Activated naive CD4-positive, alpha-beta T cell treated with anti-CD3 and anti-CD28 coated beads, Interleukin-2, amount 50 U/mL, for 16 hours (primary cell): ENCODE data around the gene SSX2IP.
A peak's percentile ranks its signal among the peaks of the same experiment; 100 is the strongest.
"Not testable (repeated sequence)": the region's sequence is repeated elsewhere in the genome, so short reads cannot be mapped to it uniquely, and the experiment has no call there.

Source experiments
- DNase-seq: peaks from one replicate; pipeline ENCODE4 v3.0.0-alpha.2; 2020

SSX2IP gene, protein sequence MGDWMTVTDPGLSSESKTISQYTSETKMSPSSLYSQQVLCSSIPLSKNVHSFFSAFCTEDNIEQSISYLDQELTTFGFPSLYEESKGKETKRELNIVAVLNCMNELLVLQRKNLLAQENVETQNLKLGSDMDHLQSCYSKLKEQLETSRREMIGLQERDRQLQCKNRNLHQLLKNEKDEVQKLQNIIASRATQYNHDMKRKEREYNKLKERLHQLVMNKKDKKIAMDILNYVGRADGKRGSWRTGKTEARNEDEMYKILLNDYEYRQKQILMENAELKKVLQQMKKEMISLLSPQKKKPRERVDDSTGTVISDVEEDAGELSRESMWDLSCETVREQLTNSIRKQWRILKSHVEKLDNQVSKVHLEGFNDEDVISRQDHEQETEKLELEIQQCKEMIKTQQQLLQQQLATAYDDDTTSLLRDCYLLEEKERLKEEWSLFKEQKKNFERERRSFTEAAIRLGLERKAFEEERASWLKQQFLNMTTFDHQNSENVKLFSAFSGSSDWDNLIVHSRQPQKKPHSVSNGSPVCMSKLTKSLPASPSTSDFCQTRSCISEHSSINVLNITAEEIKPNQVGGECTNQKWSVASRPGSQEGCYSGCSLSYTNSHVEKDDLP

DNA sequence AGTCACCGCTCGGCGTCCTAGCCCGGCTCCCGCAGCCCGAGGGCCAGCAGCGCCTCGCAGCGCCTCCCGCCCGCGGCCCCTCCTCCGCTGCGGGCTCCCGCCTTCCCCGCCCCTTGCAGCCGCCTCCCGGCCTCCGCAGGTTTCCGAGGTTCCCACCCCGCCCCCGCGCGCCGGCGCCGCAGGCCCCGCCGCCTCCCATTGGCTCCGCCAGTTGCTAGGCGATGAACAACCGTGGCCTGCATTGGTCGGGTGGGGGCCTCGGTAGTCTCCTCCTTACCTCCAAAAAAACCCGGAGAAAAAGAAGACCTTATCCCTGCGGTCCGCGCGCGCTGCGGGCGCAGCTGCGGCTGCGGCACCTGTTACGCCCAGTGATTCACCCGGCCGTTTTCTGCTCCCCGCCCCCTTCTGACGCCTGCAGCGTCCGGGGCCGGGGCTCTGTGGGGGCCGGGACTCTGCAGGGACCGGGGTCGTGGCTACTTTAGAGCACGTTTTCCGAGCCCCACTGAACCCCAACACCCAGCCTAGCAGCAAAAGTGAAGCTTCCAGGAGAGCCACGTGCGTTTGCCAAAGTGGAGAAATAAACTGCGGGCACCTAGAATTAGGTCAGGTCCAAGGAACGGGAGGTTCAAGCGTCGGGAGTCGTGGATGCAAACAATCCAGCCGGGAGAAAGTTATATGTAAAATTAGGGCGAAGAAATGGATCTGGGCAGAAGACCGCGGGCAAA is at the start of gene SSX2IP:
TSS of gene SSX2IP (minus strand) at position 65 of the 725 bp plus-strand sequence. CDS start 19,242 bp downstream, outside the sequence.
- peak; percentile 99 for DNase-seq

DNA sequence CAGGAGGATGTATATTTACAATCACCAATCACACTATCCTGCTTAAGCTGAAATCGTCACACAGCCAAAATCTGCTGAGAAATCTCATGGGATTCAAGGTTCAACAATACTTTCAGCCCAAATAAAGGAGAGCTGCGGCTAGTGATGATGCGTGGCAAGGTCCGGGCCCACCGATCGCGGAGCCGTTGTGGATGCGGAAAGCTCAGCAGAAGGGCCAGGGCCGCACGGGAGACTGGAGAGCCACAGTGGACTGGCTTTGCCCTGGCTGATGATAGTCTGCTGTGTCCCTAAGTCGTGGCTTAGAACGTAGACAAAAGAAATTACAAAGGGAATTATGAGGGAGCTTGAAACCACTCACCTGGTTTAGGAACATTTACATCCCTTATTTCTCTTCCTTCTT is 48.0 kb upstream of the SSX2IP start:
- DNase-seq = no peak

DNA sequence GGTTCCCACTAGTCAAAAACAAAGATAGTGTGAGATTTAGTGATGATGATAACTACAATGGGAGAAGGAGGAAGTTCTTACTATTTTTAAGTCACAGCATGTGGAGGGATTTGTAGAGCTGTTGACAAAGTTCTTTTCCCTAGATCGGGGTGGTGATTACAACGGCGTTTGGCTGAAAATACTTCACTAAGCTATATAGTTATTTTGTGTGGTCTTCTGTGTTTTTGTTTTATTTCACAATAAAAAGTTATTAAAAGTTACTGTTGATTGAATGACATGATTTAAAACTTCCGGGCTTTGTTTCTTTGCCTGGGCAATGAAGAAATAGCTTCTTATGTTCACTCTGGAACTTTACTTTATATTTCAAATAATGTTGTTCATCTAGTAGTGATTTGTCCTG is 47.3 kb upstream of the SSX2IP start:
- no peak for DNase-seq

DNA sequence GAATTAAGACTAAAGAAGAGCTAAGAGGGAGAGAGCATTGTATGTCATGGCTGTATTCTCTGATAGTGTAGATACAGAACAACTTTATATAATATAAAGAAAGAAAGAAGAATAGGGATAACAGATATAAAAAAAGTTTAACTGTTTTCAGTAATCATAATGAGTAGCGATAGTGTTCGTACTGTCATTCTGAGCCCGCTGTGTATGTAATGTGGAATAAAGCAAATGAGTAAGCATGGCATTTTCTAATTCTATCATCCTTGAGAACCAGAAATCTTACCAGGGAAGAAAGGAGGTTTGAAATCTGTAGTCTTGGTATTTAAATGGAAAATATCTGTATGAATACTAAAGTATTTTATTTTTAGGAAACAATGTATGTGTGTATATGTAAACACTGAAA is 46.7 kb upstream of the SSX2IP start:
- DNase-seq = no peak

DNA sequence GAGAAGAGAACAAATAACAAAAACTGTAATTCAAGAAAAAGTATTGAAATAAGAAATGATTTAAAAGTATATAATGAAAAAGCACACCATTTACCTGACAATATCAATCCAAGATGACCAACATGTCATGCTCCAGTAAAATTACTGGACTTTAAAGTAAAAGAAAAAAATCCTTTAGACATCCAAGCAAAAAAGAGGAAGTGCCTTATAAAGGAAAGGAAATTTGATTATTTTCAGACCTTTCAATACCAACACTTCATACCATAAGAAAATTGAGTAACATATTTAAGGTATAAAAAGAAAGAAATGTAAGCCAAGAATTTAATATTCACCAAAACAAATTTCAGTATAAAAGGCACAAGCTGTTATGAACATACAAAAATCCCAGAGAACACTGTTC is 46.2 kb upstream of the SSX2IP start:
- DNase-seq = no peak

DNA sequence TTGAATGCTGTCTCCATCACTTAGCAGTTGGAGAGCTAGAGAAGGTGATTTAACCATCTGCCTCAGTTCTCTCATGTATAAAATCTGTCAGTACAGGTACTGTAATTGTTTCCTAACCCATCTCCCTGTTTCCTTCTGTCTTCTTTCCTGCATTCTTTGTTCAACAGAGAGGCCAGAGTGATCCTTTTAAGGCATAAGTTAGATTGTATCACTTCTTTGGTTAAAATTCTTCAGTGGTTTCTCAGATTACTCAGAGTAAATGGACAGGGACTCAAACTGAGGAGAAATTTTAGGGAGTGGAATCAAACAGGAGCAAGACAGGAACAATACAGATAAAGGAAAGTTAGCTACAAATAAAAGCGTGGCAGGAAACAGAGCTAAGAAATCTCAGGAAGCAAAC is 45.2 kb upstream of the SSX2IP start:
- no peak for DNase-seq

DNA sequence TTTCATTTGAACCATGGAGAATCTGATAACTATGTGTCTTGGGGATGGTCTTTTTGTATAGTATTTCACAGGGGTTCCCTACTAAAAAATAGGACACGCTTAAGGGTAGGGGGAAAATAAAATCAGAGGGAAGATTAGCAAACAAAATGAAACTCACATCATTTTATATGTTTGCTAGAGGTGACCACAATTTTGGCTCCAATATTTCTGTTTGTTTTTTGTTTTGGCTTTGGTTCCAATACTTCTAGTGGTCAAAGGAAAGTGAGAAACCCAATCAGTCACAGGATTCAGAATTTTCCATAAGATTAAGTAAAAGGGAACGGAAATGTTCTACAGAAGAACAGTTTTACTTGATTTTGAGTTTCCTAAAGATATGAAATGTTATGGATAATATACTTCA is 42.3 kb upstream of the SSX2IP start:
- no peak for DNase-seq

DNA sequence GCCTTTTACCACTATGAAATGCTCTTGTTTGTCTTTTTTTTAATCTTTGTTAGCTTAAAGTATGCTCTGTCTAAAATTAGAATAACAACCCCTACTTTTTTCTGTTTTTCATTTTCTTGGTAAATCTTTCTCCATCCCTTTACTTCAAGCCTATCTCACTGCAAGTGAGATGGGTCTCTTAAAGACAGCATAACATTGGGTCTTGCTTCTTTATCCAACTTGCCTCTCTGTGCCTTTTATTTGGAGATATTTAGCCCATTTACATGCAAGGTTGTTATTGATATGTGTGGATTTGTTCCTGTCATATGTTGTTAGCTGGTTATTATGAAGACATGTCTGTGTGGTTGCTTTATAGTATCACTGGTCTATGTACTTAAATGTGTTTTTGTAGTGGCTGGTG is 41.3 kb upstream of the SSX2IP start:
- DNase-seq = no peak

DNA sequence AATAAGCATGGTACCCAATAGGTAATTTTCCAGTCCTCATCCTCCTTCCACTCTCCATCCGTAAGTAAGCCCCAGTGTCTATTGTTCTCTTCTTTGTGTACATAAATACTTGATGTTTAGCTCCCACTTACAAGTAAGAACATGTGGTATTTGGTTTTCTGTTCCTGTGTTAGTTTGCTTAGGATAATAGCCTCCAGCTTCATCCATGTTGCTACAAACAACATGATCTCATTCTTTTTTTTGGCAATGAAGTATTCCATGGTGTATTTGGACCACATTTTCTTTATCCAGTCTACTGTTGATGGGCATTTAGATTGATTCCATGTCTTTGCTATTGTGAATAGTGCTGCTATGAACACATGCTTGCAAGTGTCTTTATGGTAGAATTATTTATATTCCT is 37.5 kb upstream of the SSX2IP start:
- not testable (repeated sequence) for DNase-seq

DNA sequence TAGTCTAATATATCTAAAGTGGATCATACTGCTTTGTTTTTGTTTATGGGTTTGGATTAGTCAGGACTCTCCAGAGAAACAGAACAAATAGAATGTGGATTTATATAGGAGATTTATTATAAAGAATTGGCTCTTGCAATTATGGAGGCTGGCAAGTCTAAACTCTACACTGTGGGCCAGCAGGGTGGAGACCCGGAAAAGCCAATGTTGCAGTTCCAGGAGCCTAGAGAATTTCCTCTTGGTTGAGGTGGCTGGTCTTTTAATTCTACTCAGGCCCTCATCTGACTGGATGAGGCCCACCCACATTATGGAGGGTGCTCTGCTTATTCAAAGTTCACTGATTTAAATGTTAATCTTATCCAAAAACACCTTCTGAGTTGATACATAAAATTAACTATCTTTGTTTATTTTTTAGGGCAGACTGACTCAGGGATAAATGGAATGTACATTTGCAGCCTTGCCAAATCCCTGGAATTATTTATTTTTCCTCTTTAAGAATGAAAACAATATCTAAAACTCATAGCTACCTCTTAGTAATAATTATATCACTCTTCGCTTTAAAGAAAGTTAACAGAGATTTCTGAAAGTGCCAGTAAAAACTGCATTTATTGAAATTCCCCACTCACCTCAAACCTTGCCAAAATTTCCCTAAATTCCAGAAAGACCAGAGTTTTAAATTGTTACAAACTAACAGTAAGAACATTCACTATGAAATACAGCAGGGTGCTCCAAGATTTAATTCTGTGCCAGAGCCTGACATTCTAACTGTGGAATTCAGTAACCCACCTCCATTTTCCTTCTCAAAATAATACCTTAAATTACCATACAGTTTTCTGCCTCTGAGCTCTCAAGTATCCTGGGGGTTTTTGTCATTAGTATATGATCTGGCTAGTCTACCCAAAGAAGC is 36.6 kb upstream of the SSX2IP start:
- DNase-seq = no peak

DNA sequence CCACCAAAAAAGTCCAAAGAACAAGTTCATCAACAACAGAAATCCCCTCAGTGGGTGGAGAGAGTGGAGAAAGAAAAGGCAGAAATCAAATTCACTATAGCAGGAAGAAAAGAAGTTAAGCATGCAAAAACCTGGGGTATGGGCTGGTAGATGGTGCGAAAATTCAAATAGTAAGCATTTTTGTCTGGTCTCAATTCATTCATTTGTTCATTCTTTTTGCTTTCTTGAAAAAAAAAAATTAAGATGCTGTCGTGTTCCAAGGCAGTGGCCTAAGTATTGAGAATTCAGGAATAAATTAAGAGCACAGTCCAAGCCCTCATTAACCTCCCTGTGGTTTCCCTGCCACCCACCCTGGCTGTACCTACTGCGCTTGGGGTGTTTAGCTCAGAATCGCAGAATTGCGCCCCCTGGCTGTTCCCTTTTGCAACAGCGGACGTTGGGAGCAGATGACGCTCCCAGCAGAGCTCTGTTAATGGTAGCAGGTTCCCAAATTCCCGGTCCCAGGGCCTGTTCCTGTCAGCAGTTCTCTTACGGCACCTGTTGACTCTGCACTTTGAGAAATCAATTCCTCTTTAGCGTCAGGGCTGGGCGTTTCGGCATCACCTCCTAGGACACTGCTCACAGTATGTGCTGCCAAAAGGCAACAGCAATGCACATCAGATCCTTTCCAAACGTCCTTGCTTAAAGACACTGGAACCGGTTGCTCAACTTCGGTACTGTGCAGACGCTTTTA is 34.0 kb upstream of the SSX2IP start:
- DNase-seq = peak; percentile 48

DNA sequence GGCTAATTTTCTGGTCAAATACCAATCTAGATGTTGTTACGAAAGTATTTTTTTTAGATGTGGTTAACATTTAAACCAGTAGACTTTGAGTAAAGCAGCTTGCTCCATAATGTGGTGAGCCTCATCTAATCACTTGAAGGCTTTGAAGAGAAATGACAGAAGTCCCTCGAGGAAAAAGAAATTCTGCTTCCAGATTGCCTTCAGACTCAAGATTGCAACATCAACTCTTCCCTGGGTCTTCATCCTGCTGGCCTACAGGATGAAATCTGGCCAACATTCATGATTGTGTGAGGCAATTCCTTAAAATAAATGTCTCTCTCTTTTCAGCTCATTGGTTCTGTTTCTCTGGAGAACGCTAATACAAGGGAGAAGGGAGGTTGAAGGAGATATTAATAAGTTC is 32.5 kb upstream of the SSX2IP start:
- DNase-seq = no peak

DNA sequence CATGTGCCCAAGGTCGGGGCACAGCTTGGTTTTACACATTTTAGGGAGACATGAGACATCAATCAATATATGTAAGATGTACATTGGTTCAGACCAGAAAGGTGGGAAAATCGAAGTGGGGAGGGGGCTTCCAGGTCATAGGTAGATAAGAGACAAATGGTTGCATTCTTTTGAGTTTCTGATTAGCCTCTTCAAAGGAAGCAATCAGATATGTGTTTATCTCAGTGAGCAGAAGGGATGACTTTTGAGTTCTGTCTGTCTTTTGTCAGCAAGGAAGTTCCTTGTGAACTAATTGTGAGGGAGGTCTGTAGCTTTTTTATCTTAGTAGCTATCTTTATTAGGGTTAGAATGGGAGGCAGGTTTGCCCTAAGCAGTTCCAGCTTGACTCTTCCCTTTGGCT is 31.6 kb upstream of the SSX2IP start:
- not testable (repeated sequence) for DNase-seq

DNA sequence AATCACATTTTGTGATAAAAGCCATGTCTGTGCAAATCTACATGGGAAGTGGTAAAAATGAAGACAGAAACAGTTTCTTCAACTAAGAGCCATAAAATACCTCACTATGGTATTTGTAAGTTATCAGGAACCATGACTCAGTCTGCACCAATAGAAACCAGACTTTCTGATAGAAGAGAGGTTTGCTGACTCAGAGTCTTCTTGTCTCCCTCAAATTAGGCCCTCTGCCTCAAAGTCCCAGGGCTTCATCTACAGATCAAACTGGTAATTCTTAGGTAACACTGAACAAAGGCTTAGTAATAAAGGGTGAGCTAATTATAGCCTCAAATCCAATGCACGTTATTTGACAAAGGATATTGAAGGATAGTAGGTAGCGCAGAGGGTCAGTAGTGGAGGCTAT is 30.9 kb upstream of the SSX2IP start:
- DNase-seq = no peak

DNA sequence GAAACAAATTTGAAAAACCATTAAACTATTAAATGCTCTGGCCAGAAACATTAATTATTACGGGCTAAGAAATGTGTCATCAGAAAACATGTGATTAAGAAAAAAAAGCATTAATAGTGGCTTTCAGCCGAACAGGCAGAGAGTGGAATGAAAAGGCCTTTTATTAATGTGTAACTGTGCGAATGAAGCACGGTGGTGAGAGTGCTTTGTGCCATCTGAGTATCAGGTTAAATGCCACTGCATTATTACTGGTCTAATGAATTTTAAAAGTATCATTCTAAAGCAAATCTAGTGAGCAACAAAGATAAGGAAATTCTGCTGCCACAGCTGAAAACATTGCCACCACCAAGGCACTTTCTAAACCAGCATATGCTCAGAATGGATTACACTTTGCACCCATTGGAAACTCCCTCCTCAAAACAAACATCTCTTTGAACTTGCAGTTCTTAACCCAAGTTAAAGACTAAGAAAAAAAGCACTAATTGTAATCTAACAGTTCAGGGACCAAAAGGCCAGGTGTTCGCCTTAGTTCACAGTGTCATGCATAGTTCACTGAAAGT is 30.0 kb upstream of the SSX2IP start:
- no peak for DNase-seq

DNA sequence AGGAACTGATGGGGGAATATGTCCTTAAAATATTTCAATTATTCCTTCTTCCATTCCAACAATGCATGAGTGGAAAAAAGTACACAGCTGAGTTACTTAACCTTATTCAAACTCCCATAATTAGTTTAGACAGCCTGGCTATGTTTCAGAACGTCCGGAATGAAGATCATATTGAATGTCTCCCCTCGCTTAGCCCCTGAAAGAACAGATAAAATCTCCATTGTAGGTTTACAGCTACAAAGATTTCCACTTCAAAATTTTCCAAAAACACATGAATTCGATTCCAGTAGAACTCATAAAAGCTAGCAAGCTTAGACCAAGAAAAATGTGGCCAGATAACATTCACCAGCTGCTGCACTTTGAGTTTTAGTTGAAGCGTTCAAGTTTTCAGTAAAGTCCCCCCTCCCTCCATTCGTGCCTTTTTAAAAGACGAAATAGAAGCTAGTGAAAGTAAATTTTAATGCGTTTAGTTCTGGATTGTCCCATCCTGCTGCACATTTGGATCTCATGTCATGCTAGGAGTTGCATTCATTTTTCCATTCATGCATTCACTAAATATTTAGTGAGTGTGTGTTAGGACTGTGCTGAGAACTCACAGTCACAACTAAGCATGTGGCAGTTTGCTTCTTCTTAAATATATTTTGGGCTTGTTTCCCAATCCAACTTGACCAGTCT is 29.4 kb upstream of the SSX2IP start:
- DNase-seq = no peak

DNA sequence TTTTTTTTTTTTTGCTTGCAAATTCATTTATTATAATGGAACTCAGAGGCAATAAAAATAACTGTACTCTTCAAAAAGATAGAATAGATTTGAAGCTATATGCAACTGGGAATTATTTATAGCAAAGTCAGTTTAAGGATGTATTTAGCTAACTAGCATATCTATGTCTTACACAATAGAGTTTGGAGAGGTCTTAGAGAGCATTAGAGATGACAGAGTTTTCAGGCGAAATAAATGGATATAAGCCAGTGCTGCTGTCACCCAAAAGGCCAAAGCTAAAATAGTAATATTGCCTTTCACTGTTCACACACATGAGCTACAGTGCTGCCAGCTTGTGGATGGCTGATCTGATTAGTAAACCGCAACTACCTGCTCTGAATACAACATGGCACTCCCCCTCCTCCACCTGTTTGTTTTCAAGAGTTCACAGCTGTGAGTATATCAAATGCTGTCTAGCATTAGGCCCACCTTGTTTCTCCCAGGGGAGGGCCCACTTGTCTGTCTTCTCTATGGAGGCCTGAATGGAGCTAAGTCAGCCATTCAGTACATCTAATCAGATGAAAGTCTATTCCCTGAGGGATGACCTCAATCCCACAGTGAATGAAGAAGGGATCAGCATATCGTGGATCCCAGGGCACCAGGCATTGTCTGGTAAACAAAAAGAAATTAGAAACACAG is 25.2 kb upstream of the SSX2IP start:
- DNase-seq = no peak

DNA sequence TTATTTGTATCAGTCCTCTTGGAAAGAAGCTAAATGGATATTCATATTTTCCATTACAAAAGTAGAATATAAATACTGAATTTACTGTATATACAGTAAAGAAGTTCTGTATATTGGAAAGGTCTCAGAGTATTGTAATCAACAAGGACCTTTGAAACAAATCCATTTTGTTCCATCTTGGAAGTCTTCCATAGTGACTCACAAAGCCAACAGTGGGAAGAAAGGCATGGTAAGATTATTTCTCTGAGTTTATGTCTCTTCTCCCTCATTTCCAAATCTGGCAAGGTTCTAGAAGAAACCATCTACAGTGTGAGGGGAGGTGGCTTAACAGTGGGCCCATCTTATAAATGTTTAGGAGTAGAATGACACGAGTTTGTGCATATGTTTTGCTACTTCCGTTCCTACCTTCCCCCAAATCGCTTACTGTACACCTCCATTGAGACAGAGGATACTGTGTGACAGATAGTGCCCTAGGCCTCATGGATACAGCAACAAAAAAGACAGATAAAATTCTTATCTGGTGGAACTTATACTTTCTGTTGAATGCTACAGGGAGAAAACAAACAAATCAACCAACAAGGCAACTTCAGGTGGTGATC is 22.1 kb upstream of the SSX2IP start:
- no peak for DNase-seq

DNA sequence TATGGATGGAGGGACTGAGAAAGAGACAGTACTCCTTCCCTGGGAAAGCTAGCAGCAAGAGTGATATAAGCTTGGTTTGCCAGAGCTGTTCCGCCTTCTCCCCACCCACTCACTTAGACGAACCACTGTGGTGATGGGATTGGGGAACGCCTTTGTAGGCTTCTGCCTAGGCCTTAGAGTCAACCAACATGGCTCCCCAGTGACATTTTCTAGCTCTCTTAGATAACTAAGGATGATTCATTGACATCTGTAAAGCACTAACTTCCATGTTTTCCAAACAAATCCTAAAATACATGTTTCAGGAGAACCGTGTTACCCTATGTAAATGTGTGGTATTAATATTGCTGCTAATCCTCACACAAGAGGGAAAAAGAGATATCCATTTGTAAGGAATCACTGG is 21.6 kb upstream of the SSX2IP start:
- no peak for DNase-seq

DNA sequence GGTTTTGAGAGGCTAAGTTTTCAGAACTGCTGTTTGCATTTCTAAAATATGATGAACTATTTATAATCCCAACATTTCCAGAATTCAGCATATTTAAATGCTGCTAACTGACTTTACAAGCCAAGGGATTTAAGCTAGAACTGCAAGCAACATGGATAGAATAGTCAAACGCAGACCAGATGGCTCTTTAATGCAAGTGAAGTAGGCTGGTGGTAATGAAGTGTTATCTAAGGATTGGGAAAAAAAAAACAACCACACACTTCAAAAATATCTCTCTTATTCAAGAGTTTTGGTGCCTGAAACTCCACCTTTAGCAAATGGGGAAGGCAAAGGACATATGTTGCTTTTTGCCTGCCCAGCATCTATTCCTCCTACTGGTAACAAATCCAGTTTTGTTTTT is 20.9 kb upstream of the SSX2IP start:
- no peak for DNase-seq
